ENCODE data around the gene THAP3. TPM values are rescaled to one million over a fixed set of nuclear protein-coding genes. Genes with fewer than 3 reads are reported as not detected.

The THAP3 gene
- total and polyA plus RNA-seq, 9 of the 15 experiments (the other 6 are each of a cell fraction or from before 2014, with no cell fraction given): 1.9 to 31.2 (median 18.2) TPM

- TF ChIP-seq PKNOX1 (IDR thresholded peaks at IDR 0.05): no peak
- peak; percentile 36; the same call in 1 of the 2 replicates for TF ChIP-seq MYC (IDR thresholded peaks at IDR 0.05; ENCODE audit: low read depth, low read length)
- TF ChIP-seq MYC (CRISPR knock-in tag; IDR thresholded peaks at IDR 0.05; ENCODE audit: borderline replicate concordance, low read depth): no peak
- no peak for TF ChIP-seq ZNF707 (CRISPR knock-in tag; conservative IDR thresholded peaks at IDR 0.05)
- no peak for TF ChIP-seq BACH1 (tag; IDR thresholded peaks at IDR 0.05)
- TF ChIP-seq, protein P1, sequence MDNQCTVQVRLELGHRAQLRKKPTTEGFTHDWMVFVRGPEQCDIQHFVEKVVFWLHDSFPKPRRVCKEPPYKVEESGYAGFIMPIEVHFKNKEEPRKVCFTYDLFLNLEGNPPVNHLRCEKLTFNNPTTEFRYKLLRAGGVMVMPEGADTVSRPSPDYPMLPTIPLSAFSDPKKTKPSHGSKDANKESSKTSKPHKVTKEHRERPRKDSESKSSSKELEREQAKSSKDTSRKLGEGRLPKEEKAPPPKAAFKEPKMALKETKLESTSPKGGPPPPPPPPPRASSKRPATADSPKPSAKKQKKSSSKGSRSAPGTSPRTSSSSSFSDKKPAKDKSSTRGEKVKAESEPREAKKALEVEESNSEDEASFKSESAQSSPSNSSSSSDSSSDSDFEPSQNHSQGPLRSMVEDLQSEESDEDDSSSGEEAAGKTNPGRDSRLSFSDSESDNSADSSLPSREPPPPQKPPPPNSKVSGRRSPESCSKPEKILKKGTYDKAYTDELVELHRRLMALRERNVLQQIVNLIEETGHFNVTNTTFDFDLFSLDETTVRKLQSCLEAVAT (IDR thresholded peaks at IDR 0.05): no peak
- no peak for TF ChIP-seq NUFIP1 (IDR thresholded peaks at IDR 0.05; ENCODE audit: partially characterized antibody)
- no peak for TF ChIP-seq FUS (optimal IDR thresholded peaks at IDR 0.05; ENCODE audit: low read depth, low read length)
- TF ChIP-seq TEAD1 (CRISPR knock-in tag; IDR thresholded peaks at IDR 0.05): no peak
- no peak for TF ChIP-seq ZBTB2 (IDR thresholded peaks at IDR 0.05)
- no peak for TF ChIP-seq XRCC4 (IDR thresholded peaks at IDR 0.05; ENCODE audit: extremely low read depth, insufficient read depth, insufficient read length)
- no peak for TF ChIP-seq HDGF (IDR thresholded peaks at IDR 0.05)
- no peak for TF ChIP-seq ZEB2 (IDR thresholded peaks at IDR 0.05)
- TF ChIP-seq RBM17 (IDR thresholded peaks at IDR 0.05; ENCODE audit: borderline replicate concordance, low read depth, low read length): no peak
- no peak for TF ChIP-seq NFYB (IDR thresholded peaks at IDR 0.05; ENCODE audit: extremely low read depth, insufficient read length)
- no peak for TF ChIP-seq GTF2A2 (tag; IDR thresholded peaks at IDR 0.05)
- TF ChIP-seq RFX5 (IDR thresholded peaks at IDR 0.05; ENCODE audit: low read depth, low read length): no peak
- TF ChIP-seq XRCC5 (IDR thresholded peaks at IDR 0.05; ENCODE audit: low read depth, low read length): no peak
- no peak for TF ChIP-seq ZNF408 (CRISPR knock-in tag; IDR thresholded peaks at IDR 0.05; ENCODE audit: low read depth)
- no peak for TF ChIP-seq ZNF507 (tag; conservative IDR thresholded peaks at IDR 0.05)
- TF ChIP-seq ZNF3 (CRISPR knock-in tag; IDR thresholded peaks at IDR 0.05): no peak
- no peak for TF ChIP-seq MTA3 (IDR thresholded peaks at IDR 0.05; ENCODE audit: borderline replicate concordance)
- TF ChIP-seq ZBTB17 (CRISPR knock-in tag; IDR thresholded peaks at IDR 0.05): no peak
- peak; percentile 55; the same call in 1 of the 2 replicates for TF ChIP-seq MAFK (IDR thresholded peaks at IDR 0.05; ENCODE audit: low read length)
- no peak for TF ChIP-seq ZNF444 (CRISPR knock-in tag; IDR thresholded peaks at IDR 0.05)
- TF ChIP-seq, protein P2, sequence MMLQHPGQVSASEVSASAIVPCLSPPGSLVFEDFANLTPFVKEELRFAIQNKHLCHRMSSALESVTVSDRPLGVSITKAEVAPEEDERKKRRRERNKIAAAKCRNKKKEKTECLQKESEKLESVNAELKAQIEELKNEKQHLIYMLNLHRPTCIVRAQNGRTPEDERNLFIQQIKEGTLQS (IDR thresholded peaks at IDR 0.05): peak; percentile 80
- TF ChIP-seq, protein P2 (CRISPR knock-in tag; conservative IDR thresholded peaks at IDR 0.05): no peak
These were observed 42.9 kb upstream of the THAP3 start (continued) for GRCh38 chr1:6581561-6582305.

Measured in K562 (cell line).